ENCODE data around the gene PRR29.

PRR29 gene

DNA sequence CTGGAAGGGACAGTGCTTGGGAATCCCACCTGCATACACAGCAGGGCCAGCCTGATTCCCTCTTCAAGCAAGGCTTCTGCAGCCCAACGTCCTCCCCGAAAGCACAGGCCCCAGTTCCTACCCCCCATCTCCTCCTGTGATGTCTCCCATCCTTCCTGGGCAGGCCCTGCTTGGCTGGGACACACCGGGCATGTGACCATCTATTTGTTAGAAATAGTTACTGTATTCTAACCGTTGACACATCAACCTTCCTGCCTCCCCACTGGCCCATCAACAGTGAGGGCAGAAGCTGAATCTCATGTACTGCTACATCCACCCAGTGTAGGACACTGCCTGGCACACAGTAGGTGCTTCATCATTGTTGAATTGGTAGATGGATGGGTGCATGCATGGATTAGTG, 10.7 kb downstream of the PRR29 start:
- no peaks in the 10 kb centered on the region for H3K79me2 ChIP-seq (ENCODE audit: control insufficient read depth, insufficient read depth, low read length, poor library complexity)
- H3K4me3 ChIP-seq (ENCODE audit: low read depth, low read length) = no peak overlapping the region
- H3K14ac ChIP-seq (ENCODE audit: low read length) = no peak overlapping the region
- no peak overlapping the region for H3K9ac ChIP-seq (ENCODE audit: low read length)
- H2BK120ac ChIP-seq (ENCODE audit: insufficient read depth, low read length, poor library complexity) = no peak overlapping the region
- H3K4ac ChIP-seq (ENCODE audit: low read depth, low read length) = no peak overlapping the region
- no peaks in the 10 kb centered on the region for H3K79me1 ChIP-seq (ENCODE audit: low read length)
- H3K36me3 ChIP-seq (ENCODE audit: control insufficient read depth in 1 of 2, insufficient read depth in 2 of 2, low read length in 2 of 2) = no peaks in the 10 kb centered on the region
- no peak overlapping the region for H4K8ac ChIP-seq (ENCODE audit: low read depth, low read length)
- no peaks in the 10 kb centered on the region for H3K27me3 ChIP-seq (ENCODE audit: insufficient read depth, low read length)
- H2AK5ac ChIP-seq (ENCODE audit: low read length) = no peak overlapping the region
- H3K4me1 ChIP-seq (ENCODE audit: control insufficient read depth in 1 of 2, insufficient read depth in 2 of 2, low read length in 2 of 2) = no peaks in the 10 kb centered on the region
- no CpG with 5 or more reads among the region's 4 CpGs for WGBS (ENCODE audit: extremely low coverage, insufficient coverage, insufficient read length)
- H3K9me3 ChIP-seq (ENCODE audit: insufficient read depth, low read depth, low read length) = no peaks in the 10 kb centered on the region
- H4K91ac ChIP-seq (ENCODE audit: low read depth, low read length) = no peak overlapping the region
- H2BK12ac ChIP-seq (ENCODE audit: low read length) = no peak overlapping the region
- H4K12ac ChIP-seq (ENCODE audit: low read depth, low read length) = no peak overlapping the region
- H3K27ac ChIP-seq (ENCODE audit: low read depth, low read length) = no peak overlapping the region
- H2BK5ac ChIP-seq (ENCODE audit: low read depth, low read length, poor library complexity) = no peak overlapping the region
- no peak overlapping the region for H3K23ac ChIP-seq (ENCODE audit: low read length)
- no peak overlapping the region for H3K4me2 ChIP-seq (ENCODE audit: low read length)
- no peak overlapping the region for H2AFZ ChIP-seq (ENCODE audit: insufficient read depth, low read length, poor library complexity)
- DNase-seq = no peak
- H3K18ac ChIP-seq (ENCODE audit: low read length) = no peak overlapping the region

DNA sequence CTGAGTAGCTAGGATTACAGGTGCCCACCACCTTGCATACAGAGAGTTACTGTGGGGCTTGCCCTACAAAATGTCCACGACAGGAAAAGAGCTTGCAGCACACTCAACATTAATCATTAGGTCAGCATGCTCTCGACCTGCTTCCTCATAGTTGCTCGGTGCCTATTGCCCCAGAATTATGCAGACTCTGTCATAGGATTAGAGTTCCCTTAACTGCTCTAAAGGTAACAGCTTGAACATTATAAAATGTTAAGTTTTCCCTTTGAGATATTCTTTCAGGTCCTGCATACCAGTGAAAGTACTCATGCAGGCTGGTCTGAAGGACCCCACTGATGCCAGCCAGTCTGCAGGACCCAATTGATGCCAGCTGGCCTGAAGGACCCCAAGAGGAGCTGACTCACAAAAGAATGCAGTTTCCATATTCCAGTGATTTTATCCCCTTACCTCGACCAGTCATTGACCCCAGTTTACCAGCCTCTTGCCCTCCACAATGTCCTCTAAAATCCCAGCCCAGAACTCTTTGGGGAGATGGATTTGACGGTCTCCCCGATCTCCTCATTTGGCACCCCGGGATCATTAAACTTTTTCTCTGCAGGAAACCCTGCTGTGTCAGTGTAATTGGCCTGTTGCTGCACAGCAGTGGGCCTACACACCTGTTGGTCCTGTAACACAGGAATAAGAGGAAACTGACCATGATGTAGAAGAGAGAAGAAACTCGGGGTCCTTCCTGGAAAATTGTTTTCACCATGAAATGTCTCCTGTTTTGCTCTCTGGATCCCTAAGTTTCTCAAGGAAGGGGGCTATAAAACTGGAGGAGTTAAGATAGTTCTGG, 11.6 kb downstream of the PRR29 start:
- H3K4me2 ChIP-seq (ENCODE audit: low read length) = no peak overlapping the region
- no peak overlapping the region for H2BK120ac ChIP-seq (ENCODE audit: insufficient read depth, low read length, poor library complexity)
- peak; percentile 26 to 48 for DNase-seq
- H3K14ac ChIP-seq (ENCODE audit: low read length) = no peak overlapping the region
- no peak overlapping the region for H2AK5ac ChIP-seq (ENCODE audit: low read length)
- H3K4me1 ChIP-seq (ENCODE audit: control insufficient read depth in 1 of 2, insufficient read depth in 2 of 2, low read length in 2 of 2) = no peaks in the 10 kb centered on the region
- no peak overlapping the region for H2BK12ac ChIP-seq (ENCODE audit: low read length)
- no peak overlapping the region for H3K4me3 ChIP-seq (ENCODE audit: low read depth, low read length)
- H3K23ac ChIP-seq (ENCODE audit: low read length) = no peak overlapping the region
- no peak overlapping the region for H4K91ac ChIP-seq (ENCODE audit: low read depth, low read length)
- no peaks in the 10 kb centered on the region for H3K9me3 ChIP-seq (ENCODE audit: insufficient read depth, low read depth, low read length)
- no peak overlapping the region for H4K8ac ChIP-seq (ENCODE audit: low read depth, low read length)
- H3K27ac ChIP-seq (ENCODE audit: low read depth, low read length) = no peak overlapping the region
- no peak overlapping the region for H2BK5ac ChIP-seq (ENCODE audit: low read depth, low read length, poor library complexity)
- no peak overlapping the region for H3K4ac ChIP-seq (ENCODE audit: low read depth, low read length)
- H3K18ac ChIP-seq (ENCODE audit: low read length) = no peak overlapping the region
- no peaks in the 10 kb centered on the region for H3K27me3 ChIP-seq (ENCODE audit: insufficient read depth, low read length)
- no peak overlapping the region for H3K9ac ChIP-seq (ENCODE audit: low read length)
- no peaks in the 10 kb centered on the region for H3K79me2 ChIP-seq (ENCODE audit: control insufficient read depth, insufficient read depth, low read length, poor library complexity)
- H4K12ac ChIP-seq (ENCODE audit: low read depth, low read length) = no peak overlapping the region
- no CpG with 5 or more reads among the region's 8 CpGs for WGBS (ENCODE audit: extremely low coverage, insufficient coverage, insufficient read length)
- H3K79me1 ChIP-seq (ENCODE audit: low read length) = no peaks in the 10 kb centered on the region
- H2AFZ ChIP-seq (ENCODE audit: insufficient read depth, low read length, poor library complexity) = no peak overlapping the region
- H3K36me3 ChIP-seq (ENCODE audit: control insufficient read depth in 1 of 2, insufficient read depth in 2 of 2, low read length in 2 of 2) = no peaks in the 10 kb centered on the region

DNA sequence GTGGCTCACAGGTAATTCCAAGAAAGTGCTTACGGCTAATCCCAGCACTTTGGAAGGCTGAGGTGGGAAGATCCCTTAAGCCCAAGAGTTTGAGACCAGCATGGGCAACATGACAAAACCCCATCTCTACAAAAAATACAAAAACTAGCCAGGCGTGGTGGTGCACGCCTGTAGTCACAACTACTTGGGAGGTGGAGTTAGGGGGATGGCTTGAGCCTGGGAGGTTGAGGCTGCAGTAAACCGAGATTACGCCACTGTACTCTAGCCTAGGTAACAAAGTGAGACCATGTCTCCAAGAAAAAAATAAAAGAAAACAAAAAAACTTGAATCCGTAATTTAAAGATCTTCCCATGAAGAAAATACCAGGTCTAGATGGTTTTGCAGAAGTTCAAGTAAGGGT, 17.3 kb downstream of the PRR29 start:
- H3K18ac ChIP-seq (ENCODE audit: low read length) = no peak overlapping the region
- no peak overlapping the region for H3K23ac ChIP-seq (ENCODE audit: low read length)

DNA sequence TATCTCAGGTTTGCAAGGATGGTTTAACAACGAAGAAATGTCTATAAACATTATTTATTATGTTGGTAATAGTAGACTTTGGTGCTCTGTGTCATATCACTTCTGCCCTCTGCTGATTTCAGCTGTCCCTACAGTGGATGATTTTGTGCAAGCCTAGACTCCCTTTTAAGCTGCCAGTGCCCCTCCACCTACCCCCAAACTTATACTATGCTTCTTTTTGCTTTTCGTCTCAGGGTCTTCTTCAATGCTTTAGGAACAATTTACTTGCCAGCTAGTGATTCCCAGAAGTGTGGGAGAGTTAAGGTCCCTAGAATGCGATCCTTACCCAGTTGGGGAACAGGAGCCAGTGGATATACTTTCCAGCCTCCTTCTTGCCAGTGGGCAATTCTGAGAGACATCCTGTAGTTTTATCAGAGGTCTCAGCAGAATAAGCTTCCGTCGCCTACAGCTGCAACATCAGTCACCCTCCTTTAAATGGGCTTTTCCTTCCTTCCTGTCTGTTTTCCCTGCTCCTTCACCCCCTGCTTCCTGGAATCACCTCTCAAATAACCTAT, 18.2 kb downstream of the PRR29 start:
- Histone ChIP-seq H2BK12ac (ENCODE audit: low read length) (no peak overlapping the region), H3K79me2 (ENCODE audit: control insufficient read depth, insufficient read depth, low read length, poor library complexity) (no peaks in the 10 kb centered on the region), H2AK5ac (ENCODE audit: low read length) (no peak overlapping the region), H3K9me3 (ENCODE audit: insufficient read depth, low read depth, low read length) (no peaks in the 10 kb centered on the region), H2AFZ (ENCODE audit: insufficient read depth, low read length, poor library complexity) (no peak overlapping the region), H3K4ac (ENCODE audit: low read depth, low read length) (no peak overlapping the region), H3K18ac (ENCODE audit: low read length) (no peak overlapping the region), H3K4me3 (ENCODE audit: low read depth, low read length) (no peak overlapping the region), H3K27ac (ENCODE audit: low read depth, low read length) (no peak overlapping the region), H4K91ac (ENCODE audit: low read depth, low read length) (no peak overlapping the region), H4K8ac (ENCODE audit: low read depth, low read length) (no peak overlapping the region), H2BK120ac (ENCODE audit: insufficient read depth, low read length, poor library complexity) (no peak overlapping the region), H3K27me3 (ENCODE audit: insufficient read depth, low read length) (no peaks in the 10 kb centered on the region), H3K4me2 (ENCODE audit: low read length) (no peak overlapping the region), H2BK5ac (ENCODE audit: low read depth, low read length, poor library complexity) (no peak overlapping the region), H3K9ac (ENCODE audit: low read length) (no peak overlapping the region), H4K12ac (ENCODE audit: low read depth, low read length) (no peak overlapping the region), H3K14ac (ENCODE audit: low read length) (no peak overlapping the region), H3K36me3 (ENCODE audit: control insufficient read depth in 1 of 2, insufficient read depth in 2 of 2, low read length in 2 of 2) (no peaks in the 10 kb centered on the region), H3K23ac (ENCODE audit: low read length) (no peak overlapping the region), H3K4me1 (ENCODE audit: control insufficient read depth in 1 of 2, insufficient read depth in 2 of 2, low read length in 2 of 2) (no peaks in the 10 kb centered on the region), H3K79me1 (ENCODE audit: low read length) (no peaks in the 10 kb centered on the region)
- no peak for DNase-seq
- WGBS (ENCODE audit: extremely low coverage, insufficient coverage, insufficient read length) = no CpG with 5 or more reads among the region's 5 CpGs

More for the DNA sequence above, 17.3 kb downstream of the PRR29 start:
- no peak overlapping the region for H4K12ac ChIP-seq (ENCODE audit: low read depth, low read length)
- H2AFZ ChIP-seq (ENCODE audit: insufficient read depth, low read length, poor library complexity) = no peak overlapping the region
- H3K4me2 ChIP-seq (ENCODE audit: low read length) = no peak overlapping the region
- H3K4me3 ChIP-seq (ENCODE audit: low read depth, low read length) = no peak overlapping the region
- H4K91ac ChIP-seq (ENCODE audit: low read depth, low read length) = no peak overlapping the region
- no peaks in the 10 kb centered on the region for H3K27me3 ChIP-seq (ENCODE audit: insufficient read depth, low read length)
- H4K8ac ChIP-seq (ENCODE audit: low read depth, low read length) = no peak overlapping the region
- no peaks in the 10 kb centered on the region for H3K4me1 ChIP-seq (ENCODE audit: control insufficient read depth in 1 of 2, insufficient read depth in 2 of 2, low read length in 2 of 2)
- H2BK12ac ChIP-seq (ENCODE audit: low read length) = no peak overlapping the region
- H2BK5ac ChIP-seq (ENCODE audit: low read depth, low read length, poor library complexity) = no peak overlapping the region
- H2BK120ac ChIP-seq (ENCODE audit: insufficient read depth, low read length, poor library complexity) = no peak overlapping the region
- no peak overlapping the region for H2AK5ac ChIP-seq (ENCODE audit: low read length)
- no CpG with 5 or more reads among the region's 6 CpGs for WGBS (ENCODE audit: extremely low coverage, insufficient coverage, insufficient read length)
- no peak overlapping the region for H3K27ac ChIP-seq (ENCODE audit: low read depth, low read length)
- H3K14ac ChIP-seq (ENCODE audit: low read length) = no peak overlapping the region
- no peaks in the 10 kb centered on the region for H3K9me3 ChIP-seq (ENCODE audit: insufficient read depth, low read depth, low read length)
- H3K4ac ChIP-seq (ENCODE audit: low read depth, low read length) = no peak overlapping the region
- H3K79me2 ChIP-seq (ENCODE audit: control insufficient read depth, insufficient read depth, low read length, poor library complexity) = no peaks in the 10 kb centered on the region
- H3K9ac ChIP-seq (ENCODE audit: low read length) = no peak overlapping the region
- no peak for DNase-seq
- no peaks in the 10 kb centered on the region for H3K36me3 ChIP-seq (ENCODE audit: control insufficient read depth in 1 of 2, insufficient read depth in 2 of 2, low read length in 2 of 2)
- H3K79me1 ChIP-seq (ENCODE audit: low read length) = no peaks in the 10 kb centered on the region

All from trophoblast cell (in vitro differentiated cells and primary cell).